GM12878 (cell line): ENCODE measurements around the gene LSAMP. TPM values are rescaled to one million over a fixed set of nuclear protein-coding genes. Genes with fewer than 3 reads are reported as not detected.

Experiments
- ATAC-seq: fragments of 200-7000 bp; cut with Tn5 transposase; 3 replicates; pipeline ENCODE4 v1.9.1; 2020; ENCODE audit warnings: mild to moderate bottlenecking, moderate library complexity
- BruUV-seq: library from RNA; stranded (reverse); fragments of 400-500 nt; replicated peaks from 2 replicates; lab custom pipeline; 2021; lab: Mats Ljungman, UMichigan
- CTCF ChIA-PET: fragments of 300-600 bp; sonication (Branson Sonifier 250); formaldehyde crosslinking; extraction: SDS; loops from one replicate; lab custom pipeline; 2021; ENCODE audit warnings: inconsistent platforms; lab: Yijun Ruan, JAX
- POLR2A ChIA-PET: fragments of 350-600 bp; formaldehyde crosslinking; extraction: SDS; loops from one replicate; lab custom pipeline; 2021; ENCODE audit warnings: inconsistent platforms; lab: Charles Lee
- RAD21 ChIA-PET: fragments of 300-600 bp; sonication (Branson Sonifier 250); formaldehyde crosslinking; loops from one replicate; lab custom pipeline; 2023; ENCODE audit warnings: antibody characterized with exemption; ENCODE audit not compliant: unreplicated experiment; lab: Charles Lee
- SMC1A ChIA-PET: fragments of 300-600 bp; sonication (Branson Sonifier 250); formaldehyde crosslinking; loops from one replicate; lab custom pipeline; 2023; ENCODE audit not compliant: unreplicated experiment, uncharacterized antibody; lab: Charles Lee
- DNase-seq: peaks from one replicate; pipeline ENCODE4 v3.0.0-alpha.2; 2011; ENCODE audit warnings: low read depth, low spot score
- FAIRE-seq: peaks from 3 replicates; lab custom pipeline; 2011; peaks lifted over from hg19 to GRCh38; lab: Jason Lieb, UNC
- H2AFZ ChIP-seq: 2 replicates; pipeline ENCODE4 v1.6.0; 2011; ENCODE audit warnings: low read depth, low read length, control low read depth; ENCODE audit not compliant: control insufficient read depth
- H3K27ac ChIP-seq: 2 replicates; pipeline ENCODE4 v1.5.1; 2011; ENCODE audit warnings: control low read depth; ENCODE audit not compliant: control insufficient read depth, insufficient read depth
- H3K27me3 ChIP-seq, 2 experiments: replicated peaks in 1 of 2; 2 replicates each; pipeline versions ENCODE4 v1.6.0 to v1.6.1; 2011; ENCODE audit warnings: low read length in 1 of 2; ENCODE audit not compliant: control insufficient read depth in 2 of 2, insufficient read depth in 2 of 2
- H3K36me3 ChIP-seq, 2 experiments: 2 replicates each; pipeline ENCODE4 v1.5.1; 2011; ENCODE audit warnings: low read length in 1 of 2; ENCODE audit not compliant: control insufficient read depth in 2 of 2, insufficient read depth in 2 of 2
- H3K4me1 ChIP-seq: 2 replicates; pipeline ENCODE4 v1.6.1; 2011; ENCODE audit warnings: mild to moderate bottlenecking, low read length, moderate library complexity, mixed read lengths; ENCODE audit not compliant: control insufficient read depth, insufficient read depth
- H3K4me2 ChIP-seq: 2 replicates; pipeline ENCODE4 v1.6.0; 2011; ENCODE audit warnings: control low read depth; ENCODE audit not compliant: control insufficient read depth, insufficient read depth
- H3K4me3 ChIP-seq: fragments of 200-600 bp; sonication (generic); 2 replicates; pipeline ENCODE4 v1.5.1; 2016
- H3K79me2 ChIP-seq: 2 replicates; pipeline ENCODE4 v1.6.0; 2011; ENCODE audit warnings: low read length; ENCODE audit not compliant: control insufficient read depth, insufficient read depth
- H3K9ac ChIP-seq: 2 replicates; pipeline ENCODE4 v1.8.0; 2011; ENCODE audit warnings: low read length, control low read depth, mixed read lengths; ENCODE audit not compliant: control insufficient read depth, insufficient read depth
- H3K9me3 ChIP-seq: replicated peaks from 3 replicates; pipeline ENCODE4 v1.5.1; 2011; ENCODE audit warnings: mild to moderate bottlenecking, low read length; ENCODE audit not compliant: control insufficient read depth, insufficient read depth
- H4K20me1 ChIP-seq: 2 replicates; pipeline ENCODE4 v1.6.0; 2011; ENCODE audit not compliant: control insufficient read depth, insufficient read depth
- BCLAF1 ChIP-seq: fragments of 450-650 bp; IDR thresholded peaks from 2 replicates; pipeline ENCODE4 v1.6.1; 2017; ENCODE audit warnings: antibody characterized with exemption, mild to moderate bottlenecking, moderate library complexity
- JUND ChIP-seq: IDR thresholded peaks from 2 replicates; pipeline ENCODE4 v1.6.1; 2012; ENCODE audit warnings: low read depth, mild to moderate bottlenecking, low read length, improper control_type of control experiment, moderate library complexity
- MEF2A ChIP-seq: IDR thresholded peaks from 2 replicates; pipeline ENCODE4 v1.6.1; 2011; ENCODE audit warnings: low read depth, mild to moderate bottlenecking, low read length, moderate library complexity; ENCODE audit not compliant: insufficient read depth
- MXI1 ChIP-seq: fragments of 150-350 bp; IDR thresholded peaks from 2 replicates; pipeline ENCODE4 v1.6.1; 2011; ENCODE audit warnings: low read depth, mild to moderate bottlenecking, inconsistent platforms, low read length, improper control_type of control experiment
- PAX5 ChIP-seq: IDR thresholded peaks from 2 replicates; pipeline ENCODE4 v1.6.1; 2011; ENCODE audit warnings: low read depth, low read length, borderline replicate concordance
- PBX3 ChIP-seq: IDR thresholded peaks from 2 replicates; pipeline ENCODE4 v1.6.1; 2011; ENCODE audit warnings: mild to moderate bottlenecking, low read depth, low read length, moderate library complexity; ENCODE audit not compliant: insufficient replicate concordance
- PRDM15 ChIP-seq: fragments of 450-650 bp; formaldehyde crosslinking; IDR thresholded peaks from 2 replicates; pipeline ENCODE4 v1.4.0; 2020; ENCODE audit warnings: mild to moderate bottlenecking, moderate library complexity
- SPI1 ChIP-seq: IDR thresholded peaks from 2 replicates; pipeline ENCODE4 v1.6.1; 2011; ENCODE audit warnings: low read depth, mild to moderate bottlenecking, low read length, moderate library complexity, borderline replicate concordance; ENCODE audit not compliant: insufficient read depth
- STAT1 ChIP-seq: fragments of 450-650 bp; conservative IDR thresholded peaks from 2 replicates; pipeline ENCODE4 v1.6.1; 2014; ENCODE audit warnings: antibody characterized with exemption, mild to moderate bottlenecking
- TCF7 ChIP-seq: IDR thresholded peaks from 2 replicates; pipeline ENCODE4 v1.6.1; 2014; ENCODE audit warnings: antibody characterized with exemption, borderline replicate concordance
- YY1 ChIP-seq: IDR thresholded peaks from 2 replicates; pipeline ENCODE4 v1.6.1; 2011; ENCODE audit warnings: low read depth, mild to moderate bottlenecking, low read length
- ZBTB4 ChIP-seq: fragments of 450-650 bp; formaldehyde crosslinking; IDR thresholded peaks from 2 replicates; pipeline ENCODE4 v1.4.0; 2022; ENCODE audit warnings: mild to moderate bottlenecking, moderate library complexity
- ZSCAN29 ChIP-seq: fragments of 450-650 bp; IDR thresholded peaks from 2 replicates; pipeline ENCODE4 v1.6.1; 2017; ENCODE audit warnings: mild to moderate bottlenecking, moderate library complexity
- WGBS: methylation state at CpG from one replicate; pipeline ENCODE4 v1.1.6; 2016; ENCODE audit warnings: low lambda C conversion rate; ENCODE audit not compliant: insufficient replicate concordance, insufficient coverage; ENCODE audit errors: missing lambda C conversion rate; 5-methylcytosine and 5-hydroxymethylcytosine counted together
- in situ Hi-C: fragments of 300-500 bp; cut with MboI; formaldehyde crosslinking; loops from 9 replicates; pipeline ENCODE4 v1.14.3; 2018; ENCODE audit warnings: mixed read lengths
- intact Hi-C: fragments of 100-400 bp; cut with micrococcal nuclease; formaldehyde crosslinking; loops from one replicate; pipeline ENCODE4 v1.14.2; 2022; ENCODE audit not compliant: unreplicated experiment
- polyA plus RNA-seq, 11 experiments: library from polyadenylated mRNA; depleted of rRNA in 4 of 11; unstranded in 6 of 11; stranded (reverse) in 5 of 11; fragments of >200 nt; fragmentation: Nextera tagmentation in 4 of 11; fragmentation: Illumina TruSeq in 1 of 11; extraction: Ambion mirVana in 4 of 11; extraction: Trizol in 1 of 11; gene quantifications; 1 replicate in 1 of 11; 2 replicates in 10 of 11; pipeline versions ENCODE4 v1.2.1 to v1.2.3, GENCODE V29; 2011 to 2016; ENCODE audit warnings: inconsistent platforms in 2 of 11, missing spikeins in 2 of 11, low read depth in 1 of 11
- total RNA-seq, 4 experiments: library from RNA; depleted of rRNA in 3 of 4; stranded (reverse); fragments of >200 nt in 3 of 4; fragmentation: Illumina TruSeq in 1 of 4; extraction: Trizol in 1 of 4; gene quantifications; 2 replicates each; pipeline versions ENCODE4 v1.2.1 to v1.2.3, GENCODE V29; 2013 to 2021

LSAMP gene
- total and polyA plus RNA-seq, 10 of the 15 experiments (the other 5 are each of a cell fraction or from before 2014, with no cell fraction given) = 2.0 to 12.7 (median 6.5) TPM

- H2AFZ ChIP-seq = no peak overlapping the region
- no peak for FAIRE-seq
- no peaks in the 10 kb centered on the region for H3K27me3 ChIP-seq
- no peaks in the 10 kb centered on the region for H3K36me3 ChIP-seq
- H3K27ac ChIP-seq = no peak overlapping the region
- BruUV-seq = no TSS peak
- H3K4me2 ChIP-seq = no peak overlapping the region
- H4K20me1 ChIP-seq = no peaks in the 10 kb centered on the region
- no peaks in the 10 kb centered on the region for H3K79me2 ChIP-seq
- CTCF ChIA-PET = no interaction called here
- RAD21 ChIA-PET = interaction anchor here (0.7 kb wide), 1 partner anchor 77 kb away, joined by 3 read pairs; no protein-coding TSS in a partner anchor
- H3K9me3 ChIP-seq = no peaks in the 10 kb centered on the region
- POLR2A ChIA-PET = interaction anchor here (0.7 kb wide), 1 partner anchor 112 kb away, joined by 4 read pairs; no protein-coding TSS in a partner anchor
- DNase-seq = no peak
- ATAC-seq = no peak
- in situ Hi-C loops = no loop called here
- intact Hi-C loops = no loop called here
- H3K9ac ChIP-seq = no peak overlapping the region
- H3K4me1 ChIP-seq = no peaks in the 10 kb centered on the region
- SMC1A ChIA-PET = interaction anchor here (1.7 to 2.0 kb wide), 2 partner anchors 10 to 72 kb away, joined by 3 to 4 read pairs; no protein-coding TSS in a partner anchor
- H3K4me3 ChIP-seq = no peak overlapping the region
- 5% methylated on average over 1 of the region's 1 CpG for WGBS
- no peak for TF ChIP-seq PBX3
- no peak for TF ChIP-seq BCLAF1
- TF ChIP-seq SPI1 = no peak
- TF ChIP-seq PRDM15 (CRISPR knock-in tag) = no peak
- no peak for TF ChIP-seq PAX5
- no peak for TF ChIP-seq JUND
- no peak for TF ChIP-seq TCF7
- TF ChIP-seq STAT1 = no peak
- TF ChIP-seq MXI1 = no peak
- TF ChIP-seq YY1 = no peak
- no peak for TF ChIP-seq ZBTB4 (CRISPR knock-in tag)
- TF ChIP-seq ZSCAN29 = no peak
- TF ChIP-seq MEF2A = no peak
These were observed 219.0 kb downstream of the LSAMP start for GRCh38 chr3:116226266-116226665.
